Thymus (tissue), 11 donors: ENCODE measurements around the gene SWI5. TPM values are rescaled to one million over a fixed set of nuclear protein-coding genes. Genes with fewer than 3 reads are reported as not detected.

Experiments
- DNase-seq, 9 donors: peaks; one replicate each; pipeline ENCODE4 v3.0.0-alpha.2; 2013; ENCODE audit warnings: low spot score in 9 of 9, low read depth in 6 of 9, missing footprints in 1 of 9
- H3K27ac ChIP-seq, 2 donors: one replicate each; pipeline ENCODE4 v1.5.1; 2013; ENCODE audit warnings: control low read depth in 1 of 2, low read depth in 1 of 2, low read length in 1 of 2, mild to moderate bottlenecking in 1 of 2, moderate library complexity in 1 of 2
- H3K27me3 ChIP-seq, 2 donors: one replicate each; pipeline ENCODE4 v1.5.1; 2013; ENCODE audit warnings: low read length in 1 of 2; ENCODE audit not compliant: control insufficient read depth in 2 of 2, insufficient read depth in 1 of 2
- H3K36me3 ChIP-seq, 2 donors: one replicate each; pipeline ENCODE4 v1.5.1; 2013; ENCODE audit warnings: low read length in 1 of 2, mild to moderate bottlenecking in 1 of 2, moderate library complexity in 1 of 2; ENCODE audit not compliant: control insufficient read depth in 2 of 2, insufficient read depth in 2 of 2
- H3K4me1 ChIP-seq, 2 donors: one replicate each; pipeline ENCODE4 v1.5.1; 2013; ENCODE audit warnings: low read length in 2 of 2; ENCODE audit not compliant: control insufficient read depth in 2 of 2, insufficient read depth in 2 of 2
- H3K4me3 ChIP-seq, 2 donors: one replicate each; pipeline ENCODE4 v1.5.1; 2013; ENCODE audit warnings: low read length in 2 of 2, control low read depth in 1 of 2, mild to moderate bottlenecking in 1 of 2
- H3K9me3 ChIP-seq, 2 donors: one replicate each; pipeline ENCODE4 v1.5.1; 2013; ENCODE audit warnings: low read length in 1 of 2, mild to moderate bottlenecking in 1 of 2; ENCODE audit not compliant: control insufficient read depth in 2 of 2, insufficient read depth in 1 of 2
- WGBS: extraction: QIAGEN DNeasy Blood & Tissue Kit; methylation state at CpG from one replicate; pipeline ENCODE4 v1.1.7; 2013; 5-methylcytosine and 5-hydroxymethylcytosine counted together
- polyA plus RNA-seq: library from polyadenylated mRNA; stranded (reverse); fragments of 200-250 nt; gene quantifications from one replicate; pipeline ENCODE4 v1.2.3, GENCODE V29; 2013
- total RNA-seq: library from RNA; stranded (reverse); fragments of 120-200 nt; gene quantifications from one replicate; pipeline ENCODE4 v1.2.4, GENCODE V29; 2013
- donor health status: healthy.

Gene SWI5
- total and polyA plus RNA-seq, 2 donors: 25.9 to 26.3 TPM

GRCh38 chr9:128282500-128282899 lies 6.4 kb downstream of the SWI5 start:
- no peak for DNase-seq
- Histone ChIP-seq H3K27ac (no peak overlapping the region), H3K4me1 (peaks cover 0 to 16% of the 10 kb centered on the region in 2 donors), H3K4me3 (no peak overlapping the region), H3K27me3 (no peaks in the 10 kb centered on the region), H3K9me3 (no peaks in the 10 kb centered on the region), H3K36me3 (peaks cover 6 to 17% of the 10 kb centered on the region in 2 donors)
- over 99% methylated on average over 6 of the region's 6 CpGs for WGBS

- Histone ChIP-seq H3K36me3 (peaks cover 6 to 24% of the 10 kb centered on the region in 2 donors), H3K27me3 (no peaks in the 10 kb centered on the region), H3K4me1 (peaks cover 0 to 5% of the 10 kb centered on the region in 2 donors), H3K27ac (no peak overlapping the region), H3K9me3 (no peaks in the 10 kb centered on the region), H3K4me3 (no peak overlapping the region)
- WGBS: 97% methylated on average over 12 of the region's 12 CpGs
- DNase-seq: no peak
These were observed 9.1 kb downstream of the SWI5 start for GRCh38 chr9:128285033-128285784.

GRCh38 chr9:128286440-128286839 lies 10.4 kb downstream of the SWI5 start:
- no peaks in the 10 kb centered on the region for H3K9me3 ChIP-seq
- no peaks in the 10 kb centered on the region for H3K4me1 ChIP-seq
- DNase-seq: no peak
- peaks cover 6 to 24% of the 10 kb centered on the region in 2 donors for H3K36me3 ChIP-seq
- 97% methylated on average over 6 of the region's 6 CpGs for WGBS
- H3K27me3 ChIP-seq: no peaks in the 10 kb centered on the region
- H3K4me3 ChIP-seq: no peak overlapping the region
- no peak overlapping the region for H3K27ac ChIP-seq

- H3K36me3 ChIP-seq: peaks cover 6 to 24% of the 10 kb centered on the region in 2 donors
- H3K4me3 ChIP-seq: no peak overlapping the region
- H3K9me3 ChIP-seq: no peaks in the 10 kb centered on the region
- no peak for DNase-seq
- H3K4me1 ChIP-seq: no peaks in the 10 kb centered on the region
- no peak overlapping the region for H3K27ac ChIP-seq
- H3K27me3 ChIP-seq: no peaks in the 10 kb centered on the region
- 97% methylated on average over 11 of the region's 11 CpGs for WGBS
These were observed 12.4 kb downstream of the SWI5 start for GRCh38 chr9:128288273-128289004.

GRCh38 chr9:128292009-128292408 lies 15.9 kb downstream of the SWI5 start:
- WGBS: 96% methylated on average over 3 of the region's 3 CpGs
- no peak overlapping the region for H3K27ac ChIP-seq
- H3K4me1 ChIP-seq: no peaks in the 10 kb centered on the region

GRCh38 chr9:128293091-128293490 lies 17.0 kb downstream of the SWI5 start:
- Histone ChIP-seq H3K36me3 (peaks cover 0 to 7% of the 10 kb centered on the region in 2 donors), H3K27me3 (no peaks in the 10 kb centered on the region), H3K9me3 (no peaks in the 10 kb centered on the region), H3K27ac (no peak overlapping the region), H3K4me3 (no peak overlapping the region), H3K4me1 (no peaks in the 10 kb centered on the region)
- WGBS: 87% methylated on average over 4 of the region's 4 CpGs
- peak in 1 of 9 donors; percentile 20 for DNase-seq

More at GRCh38 chr9:128292009-128292408, 15.9 kb downstream of the SWI5 start:
- no peaks in the 10 kb centered on the region for H3K9me3 ChIP-seq
- DNase-seq: no peak
- H3K4me3 ChIP-seq: no peak overlapping the region
- H3K27me3 ChIP-seq: no peaks in the 10 kb centered on the region
- peaks cover 0 to 7% of the 10 kb centered on the region in 2 donors for H3K36me3 ChIP-seq

- Histone ChIP-seq H3K27me3 (no peaks in the 10 kb centered on the region), H3K4me3 (no peak overlapping the region), H3K9me3 (no peaks in the 10 kb centered on the region), H3K36me3 (no peaks in the 10 kb centered on the region), H3K4me1 (no peaks in the 10 kb centered on the region), H3K27ac (no peak overlapping the region)
- WGBS: 96% methylated on average over 4 of the region's 4 CpGs
- DNase-seq: no peak
These were observed 18.1 kb downstream of the SWI5 start for GRCh38 chr9:128294142-128294541.

GRCh38 chr9:128296340-128297220 lies 20.5 kb downstream of the SWI5 start:
- DNase-seq: no peak
- Histone ChIP-seq H3K27me3 (no peaks in the 10 kb centered on the region), H3K36me3 (no peaks in the 10 kb centered on the region), H3K4me1 (no peaks in the 10 kb centered on the region), H3K9me3 (no peaks in the 10 kb centered on the region), H3K27ac (no peak overlapping the region), H3K4me3 (no peak overlapping the region)
- 95% methylated on average over 16 of the region's 16 CpGs for WGBS
